MG63 (cell line): ENCODE measurements around the gene BBOF1. TPM values are rescaled to one million over a fixed set of nuclear protein-coding genes. Genes with fewer than 3 reads are reported as not detected.
A peak's percentile ranks its signal among the peaks of the same experiment; 100 is the strongest.

Experiments used
- DNase-seq: peaks from one replicate; pipeline ENCODE4 v3.0.0-alpha.2; 2020
- H3K27me3 ChIP-seq: fragments of 250-450 bp; sonication (Bioruptor Pico); 2 replicates; pipeline ENCODE4 v1.5.1; 2020; ENCODE audit warnings: mild to moderate bottlenecking, moderate library complexity
- H3K36me3 ChIP-seq: fragments of 250-450 bp; sonication (Bioruptor Pico); 2 replicates; pipeline ENCODE4 v1.5.1; 2020; ENCODE audit warnings: mild to moderate bottlenecking, moderate library complexity
- H3K4me3 ChIP-seq: fragments of 250-450 bp; sonication (Bioruptor Pico); 2 replicates; pipeline ENCODE4 v1.5.1; 2020; ENCODE audit warnings: mild to moderate bottlenecking, moderate library complexity
- H3K9me3 ChIP-seq: fragments of 250-450 bp; sonication (Bioruptor Pico); 2 replicates; pipeline ENCODE4 v1.5.1; 2020; ENCODE audit warnings: mild to moderate bottlenecking, moderate library complexity
- total RNA-seq: library from RNA; depleted of rRNA; stranded (reverse); fragments of >200 nt; shearing (Covaris generic); gene quantifications from 2 replicates; pipeline ENCODE4 v1.2.3, GENCODE V29; 2014; ENCODE audit warnings: low replicate concordance

BBOF1 gene
- total RNA-seq, 1 experiment from 2014 or later: 0.92 TPM

GRCh38 chr14:74015963-74016362 is 3.2 kb upstream of the BBOF1 start:
- H3K27me3 ChIP-seq: no peaks in the 10 kb centered on the region
- H3K36me3 ChIP-seq: no peaks in the 10 kb centered on the region
- no peak for DNase-seq
- H3K9me3 ChIP-seq: no peaks in the 10 kb centered on the region
- H3K4me3 ChIP-seq: no peak overlapping the region

GRCh38 chr14:74018174-74018585 is 969 bp upstream of the BBOF1 start:
- DNase-seq: no peak
- H3K9me3 ChIP-seq: no peaks in the 10 kb centered on the region

GRCh38 chr14:74019408-74020137 is 424 bp downstream of the BBOF1 start:
- Histone ChIP-seq H3K4me3 (peak overlapping the region; percentile 86), H3K27me3 (no peaks in the 10 kb centered on the region), H3K9me3 (no peaks in the 10 kb centered on the region), H3K36me3 (no peaks in the 10 kb centered on the region)
- no peak for DNase-seq

More at GRCh38 chr14:74018174-74018585, 969 bp upstream of the BBOF1 start:
- H3K36me3 ChIP-seq: no peaks in the 10 kb centered on the region
- peak overlapping the region; percentile 86 for H3K4me3 ChIP-seq
- H3K27me3 ChIP-seq: no peaks in the 10 kb centered on the region

GRCh38 chr14:74022346-74022745 is 3.2 kb downstream of the BBOF1 start:
- Histone ChIP-seq H3K36me3 (no peaks in the 10 kb centered on the region), H3K4me3 (no peak overlapping the region), H3K9me3 (no peaks in the 10 kb centered on the region), H3K27me3 (no peaks in the 10 kb centered on the region)
- no peak for DNase-seq

GRCh38 chr14:74029136-74029535 is 10.0 kb downstream of the BBOF1 start:
- Histone ChIP-seq H3K36me3 (no peaks in the 10 kb centered on the region), H3K9me3 (no peaks in the 10 kb centered on the region), H3K27me3 (no peaks in the 10 kb centered on the region), H3K4me3 (no peak overlapping the region)
- DNase-seq: no peak

GRCh38 chr14:74034572-74034971 is 15.4 kb downstream of the BBOF1 start:
- DNase-seq: no peak

GRCh38 chr14:74035556-74035955 is 16.4 kb downstream of the BBOF1 start:
- H3K9me3 ChIP-seq: no peaks in the 10 kb centered on the region
- no peak for DNase-seq

More at GRCh38 chr14:74034572-74034971, 15.4 kb downstream of the BBOF1 start:
- H3K4me3 ChIP-seq: no peak overlapping the region
- no peaks in the 10 kb centered on the region for H3K36me3 ChIP-seq
- H3K9me3 ChIP-seq: no peaks in the 10 kb centered on the region
- no peaks in the 10 kb centered on the region for H3K27me3 ChIP-seq

GRCh38 chr14:74038020-74038859 is 19.1 kb downstream of the BBOF1 start:
- no peaks in the 10 kb centered on the region for H3K36me3 ChIP-seq
- H3K9me3 ChIP-seq: no peaks in the 10 kb centered on the region
- no peaks in the 10 kb centered on the region for H3K27me3 ChIP-seq
- DNase-seq: no peak
- no peak overlapping the region for H3K4me3 ChIP-seq

More at GRCh38 chr14:74035556-74035955, 16.4 kb downstream of the BBOF1 start:
- Histone ChIP-seq H3K27me3 (no peaks in the 10 kb centered on the region), H3K36me3 (no peaks in the 10 kb centered on the region), H3K4me3 (no peak overlapping the region)

- Histone ChIP-seq H3K27me3 (no peaks in the 10 kb centered on the region), H3K36me3 (no peaks in the 10 kb centered on the region), H3K9me3 (no peaks in the 10 kb centered on the region), H3K4me3 (no peak overlapping the region)
- DNase-seq: no peak
These were observed 23.1 kb downstream of the BBOF1 start for GRCh38 chr14:74042296-74042695.

GRCh38 chr14:74045522-74045921 is 26.4 kb downstream of the BBOF1 start:
- Histone ChIP-seq H3K36me3 (no peaks in the 10 kb centered on the region), H3K9me3 (no peaks in the 10 kb centered on the region), H3K4me3 (no peak overlapping the region), H3K27me3 (no peaks in the 10 kb centered on the region)
- DNase-seq: no peak

- no peak for DNase-seq
- Histone ChIP-seq H3K4me3 (no peak overlapping the region), H3K36me3 (no peaks in the 10 kb centered on the region), H3K9me3 (no peaks in the 10 kb centered on the region), H3K27me3 (no peaks in the 10 kb centered on the region)
These were observed 29.1 kb downstream of the BBOF1 start for GRCh38 chr14:74048281-74048680.

GRCh38 chr14:74049876-74050495 is 30.8 kb downstream of the BBOF1 start:
- Histone ChIP-seq H3K36me3 (no peaks in the 10 kb centered on the region), H3K27me3 (no peaks in the 10 kb centered on the region), H3K4me3 (no peak overlapping the region), H3K9me3 (no peaks in the 10 kb centered on the region)
- DNase-seq: no peak

- no peaks in the 10 kb centered on the region for H3K27me3 ChIP-seq
- no peak overlapping the region for H3K4me3 ChIP-seq
- no peaks in the 10 kb centered on the region for H3K36me3 ChIP-seq
- H3K9me3 ChIP-seq: no peaks in the 10 kb centered on the region
- DNase-seq: peak; percentile 47
These were observed 43.6 kb downstream of the BBOF1 start for GRCh38 chr14:74062809-74063150.

- Histone ChIP-seq H3K4me3 (no peak overlapping the region), H3K27me3 (no peaks in the 10 kb centered on the region), H3K9me3 (no peaks in the 10 kb centered on the region), H3K36me3 (no peaks in the 10 kb centered on the region)
- no peak for DNase-seq
These were observed 45.3 kb downstream of the BBOF1 start for GRCh38 chr14:74064426-74064825.

GRCh38 chr14:74064883-74065282 is 45.7 kb downstream of the BBOF1 start:
- Histone ChIP-seq H3K9me3 (no peaks in the 10 kb centered on the region), H3K36me3 (no peaks in the 10 kb centered on the region), H3K4me3 (no peak overlapping the region), H3K27me3 (no peaks in the 10 kb centered on the region)
- no peak for DNase-seq

GRCh38 chr14:74065746-74066575 is 46.8 kb downstream of the BBOF1 start:
- no peaks in the 10 kb centered on the region for H3K36me3 ChIP-seq
- H3K27me3 ChIP-seq: no peaks in the 10 kb centered on the region
- DNase-seq: no peak
- no peak overlapping the region for H3K4me3 ChIP-seq
- no peaks in the 10 kb centered on the region for H3K9me3 ChIP-seq

- H3K36me3 ChIP-seq: no peaks in the 10 kb centered on the region
- no peak for DNase-seq
These were observed 58.3 kb downstream of the BBOF1 start for GRCh38 chr14:74077401-74077800.

More at GRCh38 chr14:74077401-74077800, 58.3 kb downstream of the BBOF1 start:
- Histone ChIP-seq H3K9me3 (no peaks in the 10 kb centered on the region), H3K27me3 (no peaks in the 10 kb centered on the region), H3K4me3 (no peak overlapping the region)
